ENCODE data around the gene DACH2. TPM values are rescaled to one million over a fixed set of nuclear protein-coding genes. Genes with fewer than 3 reads are reported as not detected.

DACH2 gene
- total and polyA plus RNA-seq, 11 donors, result not detected

DNA sequence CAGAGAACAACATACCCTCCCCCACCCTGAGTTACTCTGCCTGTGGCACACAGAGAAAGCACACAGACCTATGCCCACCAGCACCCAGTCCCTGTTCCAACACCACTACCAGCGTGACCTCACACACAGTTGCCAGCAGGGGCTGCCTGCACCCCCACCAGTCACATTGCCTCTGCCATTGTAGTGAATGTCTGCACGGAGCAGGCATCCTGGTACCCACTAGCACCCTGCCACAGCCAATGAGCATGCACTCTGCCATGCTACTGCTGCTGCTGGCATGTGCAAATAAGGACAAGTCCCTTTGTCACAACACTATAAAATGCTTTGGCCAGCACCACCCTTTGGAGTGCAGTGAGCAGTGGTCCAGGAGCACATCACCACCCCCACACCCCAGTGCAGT lies 47.1 kb downstream of the DACH2 start:
- WGBS, 4 donors, result 43 to 84% (median 68%) methylated on average over 2 of the region's 2 CpGs; no CpG with 5 or more reads in 1 of the 4 donors
- DNase-seq, result no peak
- H3K4me3 ChIP-seq, result no peak overlapping the region

DNA sequence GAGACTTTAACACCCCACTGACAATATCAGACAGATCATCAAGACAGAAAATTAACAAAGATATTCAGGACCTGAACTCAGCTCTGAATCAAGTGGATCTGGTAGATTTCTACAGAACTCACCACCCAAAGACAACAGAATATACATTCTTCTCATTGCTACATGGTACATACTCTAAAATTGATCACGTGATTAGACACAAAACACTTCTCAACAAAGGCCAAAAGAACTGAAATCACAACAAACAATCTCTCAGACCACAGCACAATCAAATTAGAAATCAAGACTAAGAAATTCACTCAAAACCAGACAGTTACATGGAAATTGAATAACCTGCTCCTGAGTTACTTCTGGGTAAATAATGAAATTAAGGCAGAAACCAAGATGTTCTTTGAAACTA lies 49.6 kb downstream of the DACH2 start:
- H3K36me3 ChIP-seq, result no peaks in the 10 kb centered on the region
- no peak overlapping the region for H3K4me3 ChIP-seq
- WGBS, 4 donors, result 63 to 87% (median 75%) methylated on average over 1 of the region's 1 CpG
- no peaks in the 10 kb centered on the region for H3K4me1 ChIP-seq
- peaks cover 0 to 9% (median 0%) of the 10 kb centered on the region in 12 donors for H3K9me3 ChIP-seq
- TF ChIP-seq, protein P1, sequence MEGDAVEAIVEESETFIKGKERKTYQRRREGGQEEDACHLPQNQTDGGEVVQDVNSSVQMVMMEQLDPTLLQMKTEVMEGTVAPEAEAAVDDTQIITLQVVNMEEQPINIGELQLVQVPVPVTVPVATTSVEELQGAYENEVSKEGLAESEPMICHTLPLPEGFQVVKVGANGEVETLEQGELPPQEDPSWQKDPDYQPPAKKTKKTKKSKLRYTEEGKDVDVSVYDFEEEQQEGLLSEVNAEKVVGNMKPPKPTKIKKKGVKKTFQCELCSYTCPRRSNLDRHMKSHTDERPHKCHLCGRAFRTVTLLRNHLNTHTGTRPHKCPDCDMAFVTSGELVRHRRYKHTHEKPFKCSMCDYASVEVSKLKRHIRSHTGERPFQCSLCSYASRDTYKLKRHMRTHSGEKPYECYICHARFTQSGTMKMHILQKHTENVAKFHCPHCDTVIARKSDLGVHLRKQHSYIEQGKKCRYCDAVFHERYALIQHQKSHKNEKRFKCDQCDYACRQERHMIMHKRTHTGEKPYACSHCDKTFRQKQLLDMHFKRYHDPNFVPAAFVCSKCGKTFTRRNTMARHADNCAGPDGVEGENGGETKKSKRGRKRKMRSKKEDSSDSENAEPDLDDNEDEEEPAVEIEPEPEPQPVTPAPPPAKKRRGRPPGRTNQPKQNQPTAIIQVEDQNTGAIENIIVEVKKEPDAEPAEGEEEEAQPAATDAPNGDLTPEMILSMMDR (IDR thresholded peaks at IDR 0.05), result no peak
- no peak for TF ChIP-seq POLR2A (IDR thresholded peaks at IDR 0.05)
- ATAC-seq (no peak), DNase-seq (no peak)
- no peak overlapping the region for H3K27ac ChIP-seq
- intact Hi-C loops (cut with DNase I), result no loop called here
- H3K27me3 ChIP-seq, result peaks cover 0 to 7% (median 0%) of the 10 kb centered on the region in 9 donors

More for the DNA sequence above, 47.1 kb downstream of the DACH2 start:
- TF ChIP-seq, protein P1 (IDR thresholded peaks at IDR 0.05), result no peak
- no peak for TF ChIP-seq POLR2A (IDR thresholded peaks at IDR 0.05)
- Histone ChIP-seq H3K27me3 (peaks cover 0 to 7% (median 0%) of the 10 kb centered on the region in 9 donors), H3K36me3 (no peaks in the 10 kb centered on the region), H3K27ac (no peak overlapping the region), H3K4me1 (no peaks in the 10 kb centered on the region), H3K9me3 (peaks cover 0 to 9% (median 0%) of the 10 kb centered on the region in 12 donors)
- intact Hi-C loops (cut with DNase I), result no loop called here
- no peak for ATAC-seq

DNA sequence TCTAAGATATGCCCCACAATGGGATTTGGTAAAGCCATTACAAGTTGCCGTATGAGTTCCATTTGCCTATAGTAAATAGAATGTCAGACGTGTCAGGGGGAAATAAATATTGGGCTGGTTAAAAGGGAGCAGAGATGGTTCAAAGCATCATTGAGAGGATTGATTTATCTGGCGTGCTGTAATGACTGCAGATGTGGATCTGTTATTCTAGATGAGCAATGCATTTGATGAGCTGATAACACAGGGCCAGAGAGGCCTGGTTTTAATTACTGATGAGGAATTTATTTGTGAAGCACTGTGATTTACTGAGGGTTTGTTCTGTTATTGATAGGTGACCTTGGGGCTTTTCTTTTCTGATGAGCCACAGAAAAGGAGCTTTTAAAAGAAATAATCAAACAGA lies 62.5 kb downstream of the DACH2 start:
- Histone ChIP-seq H3K9me3 (no peaks in the 10 kb centered on the region), H3K27me3 (peaks cover 0 to 5% (median 0%) of the 10 kb centered on the region in 9 donors), H3K4me3 (no peak overlapping the region), H3K36me3 (no peaks in the 10 kb centered on the region), H3K4me1 (no peaks in the 10 kb centered on the region), H3K27ac (no peak overlapping the region)
- TF ChIP-seq, protein P1 (IDR thresholded peaks at IDR 0.05), result no peak
- TF ChIP-seq POLR2A (IDR thresholded peaks at IDR 0.05), result no peak
- no peak for DNase-seq
- intact Hi-C loops (cut with DNase I), result no loop called here
- ATAC-seq, result no peak
- WGBS, 4 donors, result 49 to 70% (median 64%) methylated on average over 3 of the region's 3 CpGs

DNA sequence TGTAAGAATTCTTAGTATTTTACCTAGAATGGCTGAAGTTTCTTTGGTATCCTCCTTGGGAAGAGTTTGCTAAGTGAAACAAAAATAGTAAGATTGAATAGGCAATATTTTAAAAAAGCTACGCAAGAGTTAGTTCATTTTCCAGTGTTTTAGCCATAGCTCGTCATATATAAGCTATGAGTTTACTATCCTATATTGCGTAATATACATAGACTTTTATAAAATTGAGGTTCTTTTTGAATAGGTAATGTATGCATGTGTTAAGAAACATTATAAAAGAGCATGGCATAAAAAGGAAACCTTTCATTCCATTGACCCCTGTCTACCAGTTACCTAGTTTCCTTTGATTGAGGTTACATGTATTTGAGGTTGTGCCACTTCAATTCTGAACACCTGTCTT lies 67.0 kb downstream of the DACH2 start:
- Histone ChIP-seq H3K4me1 (no peaks in the 10 kb centered on the region), H3K27me3 (peaks cover 0 to 5% (median 0%) of the 10 kb centered on the region in 9 donors), H3K27ac (no peak overlapping the region), H3K36me3 (no peaks in the 10 kb centered on the region), H3K4me3 (no peak overlapping the region), H3K9me3 (no peaks in the 10 kb centered on the region)
- intact Hi-C loops (cut with DNase I), result no loop called here
- WGBS, 4 donors, result 84 to 95% (median 89%) methylated on average over 3 of the region's 3 CpGs
- TF ChIP-seq, protein P1 (IDR thresholded peaks at IDR 0.05), result no peak
- no peak for TF ChIP-seq POLR2A (IDR thresholded peaks at IDR 0.05)
- ATAC-seq (no peak), DNase-seq (no peak)
